NCI-H2196 (cell line): ENCODE data around the gene KIRREL3.

Experiments used
- DNase-seq: peaks from one replicate; lab custom pipeline; 2025; ENCODE audit not compliant: unreplicated experiment; lab: John Stamatoyannopoulos, UW

The KIRREL3 gene

DNA sequence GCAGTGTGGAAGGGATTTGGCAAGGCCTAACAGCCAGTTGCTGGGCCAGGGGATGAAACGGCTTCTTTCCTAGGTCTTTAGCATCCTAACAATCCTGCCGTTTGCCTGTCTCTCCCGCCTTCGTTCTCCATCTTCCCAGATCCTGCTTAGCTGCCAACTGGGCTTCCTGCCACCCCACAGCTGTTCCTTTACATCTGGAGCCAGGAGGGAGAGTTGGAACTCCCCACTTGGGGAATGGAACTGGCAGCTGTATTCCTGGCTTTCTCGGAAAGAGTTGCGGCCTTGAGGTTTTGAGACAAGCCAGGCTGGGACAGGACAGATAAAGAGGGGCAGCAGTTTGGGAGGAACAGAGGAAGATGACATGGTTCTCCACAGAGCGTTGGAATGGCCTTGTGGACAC is 585.4 kb downstream of the KIRREL3 start:
- DNase-seq: no peak

DNA sequence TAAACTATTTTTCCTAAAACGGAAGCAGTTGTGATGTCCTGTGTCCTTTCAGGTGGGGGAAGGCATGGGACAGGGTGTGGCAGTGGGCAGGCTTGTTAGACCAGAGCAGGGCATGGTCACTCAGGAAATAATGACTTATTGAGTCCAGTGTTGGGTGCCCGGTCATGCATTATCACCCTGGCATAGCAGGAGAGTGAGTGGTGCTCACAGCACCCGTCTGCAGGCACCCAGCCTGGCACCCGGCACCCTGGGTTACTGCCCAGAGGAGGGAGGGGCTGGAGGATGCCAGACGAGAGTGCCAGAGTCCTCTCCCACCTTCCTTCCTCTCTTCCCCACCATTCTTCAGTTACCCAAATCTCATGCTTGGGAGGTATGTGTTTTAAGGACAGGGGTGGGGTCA is 586.0 kb downstream of the KIRREL3 start:
- no peak for DNase-seq

- no peak for DNase-seq
Measured at GRCh38 chr11:126413843-126414405, 586.6 kb downstream of the KIRREL3 start.

GRCh38 chr11:126413426-126413825 is 587.1 kb downstream of the KIRREL3 start:
- no peak for DNase-seq

DNA sequence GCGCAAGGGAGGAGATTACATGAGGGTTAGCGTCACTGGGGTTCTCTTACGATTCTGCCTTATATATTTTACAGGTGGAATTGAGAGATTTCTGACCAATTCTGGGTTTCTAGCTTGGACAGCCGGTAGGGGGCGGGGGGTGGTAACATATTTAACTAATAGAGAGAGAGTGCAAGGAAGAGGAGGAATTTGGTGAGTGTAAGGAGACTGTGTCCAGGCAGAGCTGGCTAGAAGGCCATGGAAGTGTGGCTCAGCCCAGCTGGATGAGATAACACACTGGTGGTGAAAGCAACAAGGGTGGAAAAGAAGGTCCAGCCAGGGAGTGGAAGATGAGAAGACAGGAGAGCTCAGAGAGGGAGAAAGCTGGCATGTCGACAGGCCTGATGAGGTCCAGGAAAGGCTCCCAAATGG is 588.6 kb downstream of the KIRREL3 start:
- no peak for DNase-seq

DNA sequence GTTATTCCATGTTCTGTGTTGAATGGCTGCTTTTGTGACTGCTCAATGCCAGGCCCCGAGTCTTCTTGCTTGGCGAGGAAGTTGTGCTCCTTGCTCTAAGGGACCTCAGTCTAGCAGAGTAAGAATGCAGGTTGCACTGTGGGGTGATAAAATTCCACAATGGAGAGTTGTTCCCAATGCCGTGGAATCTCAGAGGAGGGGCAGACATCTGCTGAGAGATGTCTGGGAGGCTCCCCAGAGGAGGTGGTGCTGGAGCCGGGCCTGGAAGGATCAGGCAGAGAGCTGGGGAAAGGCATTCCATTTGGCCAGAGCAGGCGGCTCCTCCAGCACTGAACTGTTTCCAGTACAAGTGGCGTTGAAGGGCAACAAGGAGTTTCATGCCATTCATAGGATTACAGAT is 589.9 kb downstream of the KIRREL3 start:
- no peak for DNase-seq

DNA sequence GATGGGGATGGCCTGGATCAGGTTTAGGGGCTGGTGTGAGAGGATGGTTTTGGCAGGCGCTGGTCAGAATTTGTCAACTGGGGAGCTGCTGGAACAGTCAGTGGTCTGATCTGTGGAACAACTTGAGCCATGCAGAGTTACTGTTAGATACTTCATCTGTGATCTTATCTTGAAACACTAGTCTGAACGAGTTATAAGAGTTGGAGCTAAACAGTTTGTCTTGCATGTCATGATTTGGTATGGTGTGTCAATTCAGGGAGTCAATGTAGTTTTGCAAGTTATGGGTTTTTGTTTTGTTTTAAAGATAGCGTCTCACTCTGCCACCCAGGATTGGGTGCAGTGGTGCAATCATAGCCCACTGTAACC is 591.0 kb downstream of the KIRREL3 start:
- no peak for DNase-seq

GRCh38 chr11:126408901-126409619 is 591.5 kb downstream of the KIRREL3 start:
- no peak for DNase-seq

- DNase-seq: no peak
Measured at GRCh38 chr11:126408496-126408895, 592.1 kb downstream of the KIRREL3 start.

- no peak for DNase-seq
Measured at GRCh38 chr11:126407682-126408288, 592.8 kb downstream of the KIRREL3 start.

DNA sequence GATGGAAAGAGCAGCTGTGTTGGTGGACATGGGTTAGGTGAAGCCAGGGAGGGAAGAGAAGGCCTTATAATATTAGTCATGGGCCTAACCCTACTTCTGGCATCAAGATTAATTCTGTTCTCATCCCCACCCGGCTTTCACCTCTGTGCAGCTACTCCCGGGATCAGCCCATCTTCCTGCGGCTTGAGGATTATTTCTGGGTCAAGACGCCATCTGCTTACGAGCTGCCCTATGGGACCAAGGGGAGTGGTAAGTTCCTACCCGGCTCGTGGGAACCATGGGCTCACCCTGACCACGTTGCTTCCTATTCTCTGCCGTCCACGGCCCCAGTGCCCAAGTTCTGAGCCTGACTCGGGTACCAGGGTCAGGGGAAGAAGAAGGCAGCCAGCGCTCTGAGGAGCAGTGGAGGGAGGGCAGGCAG is 593.5 kb downstream of the KIRREL3 start:
- no peak for DNase-seq

- no peak for DNase-seq
Measured at GRCh38 chr11:126406368-126406767, 594.2 kb downstream of the KIRREL3 start.

DNA sequence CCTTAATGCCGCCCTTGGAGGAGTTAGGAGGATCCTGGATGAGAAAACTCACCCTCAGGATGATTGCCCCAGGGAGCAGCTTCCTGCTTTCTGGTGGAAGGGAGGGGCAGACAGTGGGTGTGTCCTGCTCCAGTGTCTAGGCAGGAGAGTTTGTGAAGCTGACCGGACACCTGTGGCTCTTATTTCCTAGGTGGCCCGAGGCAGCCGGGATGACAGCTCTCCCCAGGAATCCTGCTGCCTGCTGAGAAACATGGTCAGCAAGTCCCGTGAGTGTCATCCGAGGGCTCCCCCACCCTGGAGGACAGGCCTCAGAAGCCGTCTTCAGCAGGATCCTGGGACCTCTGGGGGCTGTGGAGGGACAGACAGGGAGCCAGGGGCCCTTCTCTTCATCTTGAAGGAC is 594.7 kb downstream of the KIRREL3 start:
- DNase-seq: no peak

- peak; percentile 16 for DNase-seq
Measured at GRCh38 chr11:126405374-126405773, 595.2 kb downstream of the KIRREL3 start.

DNA sequence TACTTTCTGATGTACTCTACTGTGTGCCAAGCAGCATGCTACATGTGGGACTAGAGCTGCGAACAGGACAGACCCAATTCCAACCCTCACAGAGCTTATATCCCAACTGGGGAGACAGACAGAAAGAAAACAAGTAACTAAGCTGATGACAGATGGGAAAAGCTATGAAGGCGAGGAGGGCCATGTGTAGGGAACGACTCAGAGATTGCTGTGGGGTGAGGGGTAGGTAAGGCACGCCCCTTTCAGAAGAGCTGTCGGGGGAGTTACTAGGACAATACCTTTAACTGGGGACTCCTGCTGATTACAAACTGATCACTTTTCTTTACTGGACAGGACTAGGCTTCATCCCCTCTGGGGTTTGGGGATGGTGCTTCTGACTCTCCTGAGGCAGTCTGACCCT is 596.2 kb downstream of the KIRREL3 start:
- DNase-seq: no peak

DNA sequence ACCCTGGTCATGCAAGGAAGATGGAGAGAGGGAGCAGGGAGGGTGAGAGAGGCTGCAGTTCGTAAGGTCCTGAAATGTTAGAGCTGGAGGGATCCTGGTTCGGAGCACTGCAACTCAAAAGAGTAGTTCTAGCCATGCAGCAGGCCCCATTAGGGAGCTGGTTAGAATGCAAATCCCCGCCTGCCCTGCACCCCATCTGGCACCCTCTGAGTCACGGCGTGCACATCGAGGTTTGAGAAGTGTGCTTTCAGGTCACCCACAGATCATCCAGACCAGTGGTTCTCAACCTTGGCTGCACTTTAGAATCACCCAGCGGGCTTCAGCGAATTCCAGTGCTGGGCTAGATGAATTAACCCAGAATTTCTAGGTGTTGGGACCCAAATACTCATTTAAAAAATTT is 596.9 kb downstream of the KIRREL3 start:
- no peak for DNase-seq

GRCh38 chr11:126403022-126403581 is 597.5 kb downstream of the KIRREL3 start:
- no peak for DNase-seq

DNA sequence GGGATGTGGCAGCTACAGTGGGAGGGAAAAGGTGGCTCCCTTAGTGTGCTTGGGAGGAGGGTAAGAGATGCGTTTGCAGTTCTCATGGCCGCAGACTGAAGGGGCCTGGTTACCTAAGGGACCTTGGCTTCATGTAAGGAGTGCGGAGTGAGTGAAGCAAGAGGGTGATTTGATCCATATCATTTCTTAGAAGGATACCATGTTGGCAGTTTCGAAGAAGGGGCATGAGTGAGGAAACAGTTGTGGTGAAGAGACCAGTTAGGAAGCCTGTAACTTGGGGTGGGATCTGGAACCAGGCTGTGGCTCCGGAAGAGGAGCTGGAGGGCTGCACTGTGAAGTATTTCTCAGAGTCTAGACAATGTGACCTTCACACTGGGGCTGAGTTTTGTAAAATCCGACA is 600.1 kb downstream of the KIRREL3 start:
- no peak for DNase-seq

- DNase-seq: no peak
Measured at GRCh38 chr11:126400019-126400418, 600.6 kb downstream of the KIRREL3 start.

- no peak for DNase-seq
Measured at GRCh38 chr11:126398721-126399120, 601.8 kb downstream of the KIRREL3 start.

DNA sequence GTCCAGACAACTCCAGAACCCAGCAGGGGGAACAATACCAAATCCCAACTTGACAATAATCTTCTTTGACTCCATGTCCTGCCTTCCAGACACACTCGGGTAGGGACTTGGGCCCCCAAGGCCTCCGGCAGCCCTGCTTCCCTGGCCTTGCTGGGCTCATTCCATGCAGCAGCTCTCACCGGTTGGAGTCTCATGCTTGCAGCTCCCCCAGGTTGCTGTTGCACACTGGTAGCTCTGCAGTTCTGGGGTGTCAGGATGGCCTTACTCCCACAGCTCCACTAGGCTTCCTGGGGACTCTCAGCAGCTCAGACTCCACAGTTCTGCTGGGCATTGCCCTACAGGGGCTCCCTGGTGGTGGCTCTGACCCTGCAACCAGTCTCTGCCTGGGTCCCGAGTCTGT is 602.3 kb downstream of the KIRREL3 start:
- no peak for DNase-seq

DNA sequence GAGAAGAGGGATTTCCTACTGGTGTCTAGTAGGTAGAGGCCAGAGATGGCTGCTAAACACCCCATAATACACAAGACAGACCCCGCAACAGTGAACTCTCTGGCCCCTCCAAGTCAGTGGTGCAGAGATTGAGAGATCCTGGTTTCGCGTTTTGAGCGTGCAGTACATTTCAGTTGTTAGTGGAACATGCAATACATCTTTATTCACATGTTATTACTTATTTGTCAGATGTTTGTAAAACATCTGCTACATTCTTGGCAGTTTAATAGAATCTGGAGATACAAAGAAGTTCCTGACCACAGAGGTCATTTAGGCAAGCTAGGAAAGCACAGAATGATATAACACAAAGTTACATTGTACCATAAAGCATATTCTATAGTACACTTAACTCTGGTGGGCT is 603.6 kb downstream of the KIRREL3 start:
- no peak for DNase-seq
